HEK293 (cell line): Measurements from ENCODE around the gene FBXO10.
A peak's percentile ranks its signal among the peaks of the same experiment; 100 is the strongest.
"Not testable (repeated sequence)": the region's sequence is repeated elsewhere in the genome, so short reads cannot be mapped to it uniquely, and the experiment has no call there.

ENCODE experiments used
- CTCF ChIA-PET: fragments of 350-600 bp; formaldehyde crosslinking; extraction: SDS; loops from one replicate; lab custom pipeline; 2021; ENCODE audit warnings: antibody characterized with exemption; lab: Yijun Ruan, JAX
- POLR2A ChIA-PET: fragments of 300-600 bp; formaldehyde crosslinking; extraction: SDS; loops from one replicate; lab custom pipeline; 2020; ENCODE audit warnings: antibody characterized with exemption, inconsistent platforms; lab: Yijun Ruan, JAX
- H3K27ac ChIP-seq: fragments of 200-500 bp; sonication (Bioruptor generic); 2 replicates; pipeline ENCODE4 v1.5.1; 2014; ENCODE audit warnings: low read depth, low read length, control low read depth, inconsistent platforms; ENCODE audit errors: extremely low read depth
- H3K36me3 ChIP-seq, 2 experiments: fragments of 200-500 bp in 1 of 2; sonication (Bioruptor generic) in 1 of 2; 1 replicate in 1 of 2; 2 replicates in 1 of 2; pipeline ENCODE4 v1.5.1; 2014 to 2017; ENCODE audit warnings: inconsistent platforms in 2 of 2, low read length in 2 of 2; ENCODE audit not compliant: control insufficient read depth in 2 of 2, insufficient read depth in 1 of 2
- H3K4me1 ChIP-seq: fragments of 200-500 bp; sonication (Bioruptor generic); 2 replicates; pipeline ENCODE4 v1.5.1; 2014; ENCODE audit warnings: mild to moderate bottlenecking, low read length, inconsistent platforms; ENCODE audit not compliant: control insufficient read depth, insufficient read depth
- H3K4me3 ChIP-seq: 2 replicates; pipeline ENCODE4 v1.5.1; 2011; ENCODE audit warnings: low read depth, mild to moderate bottlenecking, control low read depth, low read length, moderate library complexity
- H3K9me3 ChIP-seq: fragments of 200-500 bp; sonication (Bioruptor generic); 2 replicates; pipeline ENCODE4 v1.5.1; 2014; ENCODE audit warnings: low read depth, low read length, inconsistent platforms; ENCODE audit not compliant: control insufficient read depth, insufficient read depth
- SETDB1 ChIP-seq: IDR thresholded peaks from one replicate; pipeline ENCODE4 v1.6.1; 2017; ENCODE audit warnings: mild to moderate bottlenecking, low read length, moderate library complexity, mixed read lengths; ENCODE audit not compliant: insufficient read length
- ZBTB8A ChIP-seq: fragments of 450-650 bp; formaldehyde crosslinking; IDR thresholded peaks from 2 replicates; pipeline ENCODE4 v1.5.1; 2016; ENCODE audit warnings: missing biosample characterization, missing genetic modification characterization
- ZNF140 ChIP-seq: fragments of 450-650 bp; formaldehyde crosslinking; IDR thresholded peaks from 2 replicates; pipeline ENCODE4 v1.5.1; 2016; ENCODE audit warnings: missing biosample characterization, missing genetic modification characterization
- ZNF341 ChIP-seq: fragments of 450-650 bp; formaldehyde crosslinking; IDR thresholded peaks from 2 replicates; pipeline ENCODE4; 2016; ENCODE audit warnings: low read depth, missing biosample characterization, missing genetic modification characterization
- ZNF394 ChIP-seq: fragments of 450-650 bp; formaldehyde crosslinking; IDR thresholded peaks from 2 replicates; pipeline ENCODE4 v1.5.1; 2016; ENCODE audit warnings: missing biosample characterization, missing genetic modification characterization, mild to moderate bottlenecking, moderate library complexity, borderline replicate concordance
- ZNF426 ChIP-seq: fragments of 450-650 bp; formaldehyde crosslinking; IDR thresholded peaks from 2 replicates; pipeline ENCODE4 v1.5.1; 2017; ENCODE audit warnings: missing biosample characterization, missing genetic modification characterization, mild to moderate bottlenecking, inconsistent platforms, moderate library complexity
- ZNF610 ChIP-seq: fragments of 450-650 bp; formaldehyde crosslinking; IDR thresholded peaks from 2 replicates; pipeline ENCODE4 v1.5.1; 2016; ENCODE audit warnings: missing biosample characterization, missing genetic modification characterization, borderline replicate concordance
- ZNF623 ChIP-seq: fragments of 450-650 bp; formaldehyde crosslinking; IDR thresholded peaks from 2 replicates; pipeline ENCODE4 v1.5.1; 2016; ENCODE audit warnings: missing biosample characterization, missing genetic modification characterization
- ZNF654 ChIP-seq: fragments of 450-650 bp; formaldehyde crosslinking; IDR thresholded peaks from 2 replicates; pipeline ENCODE4 v1.5.1; 2016; ENCODE audit warnings: low read depth, missing biosample characterization, missing genetic modification characterization
- ZNF670 ChIP-seq: fragments of 450-650 bp; formaldehyde crosslinking; IDR thresholded peaks from 2 replicates; pipeline ENCODE4 v1.5.1; 2016; ENCODE audit warnings: missing biosample characterization, missing genetic modification characterization, low read depth
- TF ChIP-seq, protein P1 (sequence below): fragments of 450-650 bp; formaldehyde crosslinking; conservative IDR thresholded peaks from 2 replicates; pipeline ENCODE4 v1.5.1; 2016; ENCODE audit warnings: low read depth, missing biosample characterization, missing genetic modification characterization
- TF ChIP-seq, protein P2 (sequence below): fragments of 450-650 bp; formaldehyde crosslinking; conservative IDR thresholded peaks from 2 replicates; pipeline ENCODE4 v1.5.1; 2016; ENCODE audit warnings: low read depth, missing biosample characterization, missing genetic modification characterization

FBXO10 gene

GRCh38 chr9:37474438-37474837 is 101.7 kb downstream of the FBXO10 start:
- no peak overlapping the region for H3K27ac ChIP-seq
- no peaks in the 10 kb centered on the region for H3K4me1 ChIP-seq
- ChIA-PET CTCF (interaction anchor here (0.6 to 1.6 kb wide), 2 partner anchors 60 to 889 kb away, joined by 4 to 6 read pairs; no protein-coding TSS in a partner anchor), POLR2A (no interaction called here)
- no peaks in the 10 kb centered on the region for H3K36me3 ChIP-seq
- no peaks in the 10 kb centered on the region for H3K9me3 ChIP-seq
- H3K4me3 ChIP-seq = no peak overlapping the region
- TF ChIP-seq ZNF610 (tag by site-specific recombination) (no peak), ZNF670 (tag by site-specific recombination) (no peak), ZNF341 (tag by site-specific recombination) (no peak), SETDB1 (peak; percentile 92)

- H3K9me3 ChIP-seq, POLR2A ChIA-PET, H3K4me1 ChIP-seq, H3K4me3 ChIP-seq, H3K27ac ChIP-seq, H3K36me3 ChIP-seq: not testable (repeated sequence)
- CTCF ChIA-PET = interaction anchor here (0.6 to 1.6 kb wide), 3 partner anchors 59 to 889 kb away, joined by 4 to 6 read pairs (median 5); no protein-coding TSS in a partner anchor
- TF ChIP-seq ZNF140 (tag by site-specific recombination) (peak; percentile 47; the same call in 1 of the 2 replicates), ZBTB8A (tag by site-specific recombination) (peak; percentile 29; the same call in 1 of the 2 replicates), ZNF654 (tag by site-specific recombination) (peak; percentile 12; the same call in 1 of the 2 replicates), ZNF623 (tag by site-specific recombination) (peak; percentile 42; the same call in 1 of the 2 replicates), ZNF426 (tag by site-specific recombination) (peak; percentile 60), ZNF394 (tag by site-specific recombination) (peak; percentile 75; the same call in 1 of the 2 replicates)
- TF ChIP-seq, protein P1, sequence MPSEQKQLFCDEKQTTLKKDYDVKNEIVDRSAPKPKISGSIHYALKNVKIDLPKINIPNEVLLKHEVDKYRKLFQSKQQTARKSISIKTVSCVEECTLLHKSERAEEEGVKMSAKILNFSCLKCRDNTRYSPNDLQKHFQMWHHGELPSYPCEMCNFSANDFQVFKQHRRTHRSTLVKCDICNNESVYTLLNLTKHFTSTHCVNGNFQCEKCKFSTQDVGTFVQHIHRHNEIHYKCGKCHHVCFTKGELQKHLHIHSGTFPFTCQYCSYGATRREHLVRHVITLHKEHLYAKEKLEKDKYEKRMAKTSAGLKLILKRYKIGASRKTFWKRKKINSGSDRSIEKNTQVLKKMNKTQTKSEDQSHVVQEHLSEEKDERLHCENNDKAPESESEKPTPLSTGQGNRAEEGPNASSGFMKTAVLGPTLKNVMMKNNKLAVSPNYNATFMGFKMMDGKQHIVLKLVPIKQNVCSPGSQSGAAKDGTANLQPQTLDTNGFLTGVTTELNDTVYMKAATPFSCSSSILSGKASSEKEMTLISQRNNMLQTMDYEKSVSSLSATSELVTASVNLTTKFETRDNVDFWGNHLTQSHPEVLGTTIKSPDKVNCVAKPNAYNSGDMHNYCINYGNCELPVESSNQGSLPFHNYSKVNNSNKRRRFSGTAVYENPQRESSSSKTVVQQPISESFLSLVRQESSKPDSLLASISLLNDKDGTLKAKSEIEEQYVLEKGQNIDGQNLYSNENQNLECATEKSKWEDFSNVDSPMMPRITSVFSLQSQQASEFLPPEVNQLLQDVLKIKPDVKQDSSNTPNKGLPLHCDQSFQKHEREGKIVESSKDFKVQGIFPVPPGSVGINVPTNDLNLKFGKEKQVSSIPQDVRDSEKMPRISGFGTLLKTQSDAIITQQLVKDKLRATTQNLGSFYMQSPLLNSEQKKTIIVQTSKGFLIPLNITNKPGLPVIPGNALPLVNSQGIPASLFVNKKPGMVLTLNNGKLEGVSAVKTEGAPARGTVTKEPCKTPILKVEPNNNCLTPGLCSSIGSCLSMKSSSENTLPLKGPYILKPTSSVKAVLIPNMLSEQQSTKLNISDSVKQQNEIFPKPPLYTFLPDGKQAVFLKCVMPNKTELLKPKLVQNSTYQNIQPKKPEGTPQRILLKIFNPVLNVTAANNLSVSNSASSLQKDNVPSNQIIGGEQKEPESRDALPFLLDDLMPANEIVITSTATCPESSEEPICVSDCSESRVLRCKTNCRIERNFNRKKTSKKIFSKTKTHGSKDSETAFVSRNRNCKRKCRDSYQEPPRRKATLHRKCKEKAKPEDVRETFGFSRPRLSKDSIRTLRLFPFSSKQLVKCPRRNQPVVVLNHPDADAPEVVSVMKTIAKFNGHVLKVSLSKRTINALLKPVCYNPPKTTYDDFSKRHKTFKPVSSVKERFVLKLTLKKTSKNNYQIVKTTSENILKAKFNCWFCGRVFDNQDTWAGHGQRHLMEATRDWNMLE (tag by site-specific recombination) = peak; percentile 55; the same call in 1 of the 2 replicates
- TF ChIP-seq, protein P2, sequence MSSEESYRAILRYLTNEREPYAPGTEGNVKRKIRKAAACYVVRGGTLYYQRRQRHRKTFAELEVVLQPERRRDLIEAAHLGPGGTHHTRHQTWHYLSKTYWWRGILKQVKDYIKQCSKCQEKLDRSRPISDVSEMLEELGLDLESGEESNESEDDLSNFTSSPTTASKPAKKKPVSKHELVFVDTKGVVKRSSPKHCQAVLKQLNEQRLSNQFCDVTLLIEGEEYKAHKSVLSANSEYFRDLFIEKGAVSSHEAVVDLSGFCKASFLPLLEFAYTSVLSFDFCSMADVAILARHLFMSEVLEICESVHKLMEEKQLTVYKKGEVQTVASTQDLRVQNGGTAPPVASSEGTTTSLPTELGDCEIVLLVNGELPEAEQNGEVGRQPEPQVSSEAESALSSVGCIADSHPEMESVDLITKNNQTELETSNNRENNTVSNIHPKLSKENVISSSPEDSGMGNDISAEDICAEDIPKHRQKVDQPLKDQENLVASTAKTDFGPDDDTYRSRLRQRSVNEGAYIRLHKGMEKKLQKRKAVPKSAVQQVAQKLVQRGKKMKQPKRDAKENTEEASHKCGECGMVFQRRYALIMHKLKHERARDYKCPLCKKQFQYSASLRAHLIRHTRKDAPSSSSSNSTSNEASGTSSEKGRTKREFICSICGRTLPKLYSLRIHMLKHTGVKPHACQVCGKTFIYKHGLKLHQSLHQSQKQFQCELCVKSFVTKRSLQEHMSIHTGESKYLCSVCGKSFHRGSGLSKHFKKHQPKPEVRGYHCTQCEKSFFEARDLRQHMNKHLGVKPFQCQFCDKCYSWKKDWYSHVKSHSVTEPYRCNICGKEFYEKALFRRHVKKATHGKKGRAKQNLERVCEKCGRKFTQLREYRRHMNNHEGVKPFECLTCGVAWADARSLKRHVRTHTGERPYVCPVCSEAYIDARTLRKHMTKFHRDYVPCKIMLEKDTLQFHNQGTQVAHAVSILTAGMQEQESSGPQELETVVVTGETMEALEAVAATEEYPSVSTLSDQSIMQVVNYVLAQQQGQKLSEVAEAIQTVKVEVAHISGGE (tag by site-specific recombination) = peak; percentile 38; the same call in 1 of the 2 replicates
- TF ChIP-seq, all 188 proteins: peak for 8; not testable (repeated sequence) for 180
These were observed 102.2 kb downstream of the FBXO10 start for GRCh38 chr9:37473982-37474381.
